Ascending aorta (tissue), 2 donors: ENCODE measurements around the gene RDH16. TPM values are rescaled to one million over a fixed set of nuclear protein-coding genes. Genes with fewer than 3 reads are reported as not detected.

Experiments used
- DNase-seq, 2 donors: peaks; one replicate each; pipeline ENCODE4 v3.0.0-alpha.2; 2019; ENCODE audit warnings: low spot score in 2 of 2
- H3K27ac ChIP-seq, 2 donors: fragments of 200-600 bp; sonication (generic); one replicate each; pipeline ENCODE4 v1.5.1; 2016 to 2017; ENCODE audit warnings: mild to moderate bottlenecking in 1 of 2
- H3K27me3 ChIP-seq: fragments of 200-600 bp; sonication (generic); one replicate; pipeline ENCODE4 v1.5.1; 2017
- H3K36me3 ChIP-seq, 2 donors: fragments of 200-600 bp; sonication (generic); one replicate each; pipeline ENCODE4 v1.5.1; 2016
- H3K4me1 ChIP-seq, 2 donors: fragments of 200-600 bp; sonication (generic); one replicate each; pipeline ENCODE4 v1.5.1; 2016 to 2017; ENCODE audit warnings: mild to moderate bottlenecking in 1 of 2
- H3K4me3 ChIP-seq, 2 donors: fragments of 200-600 bp; sonication (generic); one replicate each; pipeline ENCODE4 v1.5.1; 2016 to 2017; ENCODE audit warnings: mild to moderate bottlenecking in 1 of 2
- H3K9me3 ChIP-seq, 2 donors: fragments of 200-600 bp; sonication (generic); one replicate each; pipeline ENCODE4 v1.5.1; 2016
- intact Hi-C: fragments of 100-400 bp; cut with DNase I; formaldehyde crosslinking; loops from one replicate; pipeline ENCODE4 v1.15.1; 2023
- total RNA-seq: library from RNA; depleted of rRNA; stranded (reverse); fragments of >200 nt; gene quantifications from one replicate; pipeline ENCODE4 v1.1.0, GENCODE V29; 2016
- TF ChIP-seq, protein P1 (sequence below), 3 experiments: fragments of 200-600 bp in 2 of 3; fragments of 450-650 bp in 1 of 3; sonication (generic) in 2 of 3; IDR thresholded peaks; one replicate each; pipeline ENCODE4 v1.5.1; 2016 to 2019; ENCODE audit warnings: antibody characterized with exemption in 3 of 3, mild to moderate bottlenecking in 1 of 3, moderate library complexity in 1 of 3

The RDH16 gene
- total RNA-seq, 1 donor from 2014 or later = 5.6 TPM

DNA sequence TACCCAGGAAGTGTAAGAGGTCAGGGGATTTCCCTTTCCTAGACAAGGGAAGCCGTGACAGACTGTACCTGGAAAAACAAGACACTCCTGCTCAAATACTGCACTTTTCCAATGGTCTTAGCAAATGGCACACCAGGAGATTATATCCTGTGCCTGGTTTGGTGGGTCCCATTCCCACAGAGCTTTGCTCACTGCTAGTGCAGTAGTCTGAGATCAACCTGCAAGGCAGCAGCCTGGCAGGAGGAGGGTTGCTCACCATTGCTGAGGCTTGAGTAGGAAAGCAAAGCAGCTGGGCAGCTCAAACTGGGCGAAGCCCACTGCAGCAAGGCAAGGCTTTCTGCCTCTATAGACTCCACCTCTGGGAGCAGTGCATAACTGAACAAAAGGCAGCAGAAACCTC, 1.0 kb upstream of the RDH16 start:
- no peaks in the 10 kb centered on the region for H3K36me3 ChIP-seq
- H3K9me3 ChIP-seq = peaks cover 0 to 7% of the 10 kb centered on the region in 2 donors
- TF ChIP-seq, protein P1, sequence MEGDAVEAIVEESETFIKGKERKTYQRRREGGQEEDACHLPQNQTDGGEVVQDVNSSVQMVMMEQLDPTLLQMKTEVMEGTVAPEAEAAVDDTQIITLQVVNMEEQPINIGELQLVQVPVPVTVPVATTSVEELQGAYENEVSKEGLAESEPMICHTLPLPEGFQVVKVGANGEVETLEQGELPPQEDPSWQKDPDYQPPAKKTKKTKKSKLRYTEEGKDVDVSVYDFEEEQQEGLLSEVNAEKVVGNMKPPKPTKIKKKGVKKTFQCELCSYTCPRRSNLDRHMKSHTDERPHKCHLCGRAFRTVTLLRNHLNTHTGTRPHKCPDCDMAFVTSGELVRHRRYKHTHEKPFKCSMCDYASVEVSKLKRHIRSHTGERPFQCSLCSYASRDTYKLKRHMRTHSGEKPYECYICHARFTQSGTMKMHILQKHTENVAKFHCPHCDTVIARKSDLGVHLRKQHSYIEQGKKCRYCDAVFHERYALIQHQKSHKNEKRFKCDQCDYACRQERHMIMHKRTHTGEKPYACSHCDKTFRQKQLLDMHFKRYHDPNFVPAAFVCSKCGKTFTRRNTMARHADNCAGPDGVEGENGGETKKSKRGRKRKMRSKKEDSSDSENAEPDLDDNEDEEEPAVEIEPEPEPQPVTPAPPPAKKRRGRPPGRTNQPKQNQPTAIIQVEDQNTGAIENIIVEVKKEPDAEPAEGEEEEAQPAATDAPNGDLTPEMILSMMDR (IDR thresholded peaks at IDR 0.05) = no peak
- intact Hi-C loops = no loop called here
- H3K27me3 ChIP-seq = no peaks in the 10 kb centered on the region
- no peak overlapping the region for H3K4me3 ChIP-seq
- no peak overlapping the region for H3K27ac ChIP-seq
- no peak for DNase-seq
- H3K4me1 ChIP-seq = no peaks in the 10 kb centered on the region

DNA sequence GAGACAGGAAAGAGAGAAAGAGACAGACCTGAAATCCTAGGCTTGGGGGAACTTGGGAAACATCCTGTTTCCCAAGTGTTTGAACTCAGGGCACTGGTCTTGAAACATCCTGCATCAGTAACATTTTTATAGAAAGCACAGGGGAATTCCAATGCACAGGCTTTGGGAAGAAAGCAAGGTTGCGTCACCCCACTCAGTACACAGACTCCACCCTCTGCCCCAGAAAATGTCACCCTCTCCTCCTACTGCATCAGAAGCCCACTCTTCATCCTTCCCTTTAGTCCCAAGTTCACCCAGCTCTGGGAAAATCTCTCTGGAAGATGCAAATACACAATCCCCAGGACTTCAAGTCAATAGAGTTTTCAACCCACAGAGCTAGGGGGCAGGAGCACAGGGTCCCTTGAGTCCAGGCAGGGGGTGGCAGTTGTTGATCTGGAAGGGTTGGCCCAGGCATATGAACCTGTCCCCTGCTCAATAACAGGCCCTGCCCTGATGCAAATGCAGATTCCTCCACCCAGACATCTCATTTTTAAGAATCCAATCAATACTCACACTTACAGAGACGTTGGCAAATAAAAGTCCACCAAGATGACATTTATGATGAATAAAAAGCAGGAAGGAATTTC, 1.7 kb downstream of the RDH16 start:
- Histone ChIP-seq H3K4me3 (no peak overlapping the region), H3K9me3 (peaks cover 0 to 7% of the 10 kb centered on the region in 2 donors), H3K36me3 (no peaks in the 10 kb centered on the region), H3K27me3 (no peaks in the 10 kb centered on the region), H3K27ac (no peak overlapping the region), H3K4me1 (no peaks in the 10 kb centered on the region)
- DNase-seq = no peak
- intact Hi-C loops = no loop called here
- TF ChIP-seq, protein P1 (IDR thresholded peaks at IDR 0.05) = no peak

DNA sequence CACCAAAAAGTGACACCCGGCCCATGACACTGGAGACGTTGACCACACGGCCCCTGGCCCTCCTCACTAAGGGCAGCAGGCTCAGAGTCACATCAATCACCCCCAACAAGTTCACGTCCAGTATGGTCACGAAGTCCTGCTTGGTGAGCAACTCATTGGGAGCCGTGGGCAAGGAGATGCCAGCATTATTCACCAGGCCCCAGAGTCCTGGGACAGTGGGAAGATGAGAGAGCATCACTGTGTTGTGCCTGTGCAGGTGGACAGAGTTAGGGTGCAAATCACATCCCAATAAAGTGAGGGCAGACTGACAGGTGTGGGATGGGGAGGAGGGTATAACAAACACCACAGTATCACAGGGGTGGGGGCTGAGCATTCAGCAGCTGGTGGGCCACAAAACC, 2.5 kb downstream of the RDH16 start:
- Histone ChIP-seq H3K27ac (no peak overlapping the region), H3K36me3 (no peaks in the 10 kb centered on the region), H3K4me1 (no peaks in the 10 kb centered on the region), H3K9me3 (peaks cover 0 to 7% of the 10 kb centered on the region in 2 donors), H3K4me3 (no peak overlapping the region), H3K27me3 (no peaks in the 10 kb centered on the region)
- TF ChIP-seq, protein P1 (IDR thresholded peaks at IDR 0.05) = no peak
- intact Hi-C loops = no loop called here
- DNase-seq = no peak

DNA sequence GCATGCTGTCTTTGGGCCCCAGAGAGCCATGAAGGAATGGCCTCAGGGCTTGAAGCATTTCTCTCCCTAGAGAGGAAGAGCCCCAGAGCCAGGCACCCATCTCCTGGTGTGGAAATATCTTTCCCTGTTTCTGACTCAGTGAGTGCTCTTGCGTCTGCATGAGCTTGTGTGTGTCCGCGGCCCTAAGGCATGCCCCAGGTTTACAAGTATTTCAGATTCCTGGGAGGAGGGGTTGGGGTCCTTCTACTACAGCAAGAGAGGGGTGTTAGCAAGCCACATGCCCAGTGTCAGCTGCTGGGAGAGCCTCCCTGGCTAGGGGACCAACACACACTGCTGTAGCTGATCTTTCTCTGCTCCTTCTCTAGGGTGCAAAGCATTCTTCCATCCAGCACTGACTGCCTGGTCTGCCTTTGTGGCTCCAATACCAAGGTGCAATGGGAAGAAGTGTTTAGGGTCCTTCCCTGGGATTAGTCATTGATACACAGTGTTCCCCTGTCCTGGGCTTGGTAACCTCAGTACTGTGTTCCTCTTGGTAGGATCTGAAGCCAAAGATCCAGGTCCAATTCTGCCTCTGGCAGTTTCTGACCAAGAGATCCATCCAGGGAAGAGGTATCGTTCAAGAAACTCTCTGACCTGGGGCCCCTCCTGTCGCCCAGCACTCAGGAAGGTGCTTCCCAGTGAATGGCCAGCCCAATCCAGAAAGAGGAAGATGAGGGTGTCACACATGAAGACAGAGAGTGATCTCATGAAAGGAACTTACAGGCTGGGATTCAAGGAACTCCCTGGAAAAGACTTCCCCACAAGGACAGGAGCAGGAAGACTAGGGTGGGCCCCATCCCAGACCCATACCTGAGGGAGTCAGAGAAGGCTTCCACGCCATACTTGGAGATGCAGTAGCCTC, 3.1 kb downstream of the RDH16 start:
- no peaks in the 10 kb centered on the region for H3K27me3 ChIP-seq
- intact Hi-C loops = no loop called here
- H3K9me3 ChIP-seq = peaks cover 0 to 4% of the 10 kb centered on the region in 2 donors
- no peaks in the 10 kb centered on the region for H3K4me1 ChIP-seq
- no peak overlapping the region for H3K4me3 ChIP-seq
- no peak for DNase-seq
- H3K27ac ChIP-seq = no peak overlapping the region
- H3K36me3 ChIP-seq = no peaks in the 10 kb centered on the region
- TF ChIP-seq, protein P1 (IDR thresholded peaks at IDR 0.05) = no peak

DNA sequence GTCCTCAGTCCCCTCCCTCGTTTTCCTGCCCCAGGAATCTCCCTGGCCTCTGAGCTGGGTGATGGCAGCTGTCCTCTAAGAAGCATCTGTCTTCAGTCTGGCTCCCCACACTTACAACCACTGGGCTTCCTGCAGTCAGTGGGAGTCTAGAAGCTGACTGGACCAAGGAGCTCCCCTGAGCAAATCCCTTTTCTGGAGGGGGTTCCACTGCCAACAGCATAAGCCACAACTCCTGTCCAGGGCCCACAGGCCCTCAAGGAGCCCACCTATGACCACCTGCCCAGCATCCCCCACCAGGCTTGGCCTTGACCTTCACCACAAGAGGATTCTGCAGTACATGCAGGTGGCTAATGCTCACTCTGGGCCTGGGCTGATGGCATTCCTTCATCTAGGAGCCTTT, 4.1 kb downstream of the RDH16 start:
- H3K36me3 ChIP-seq = no peaks in the 10 kb centered on the region
- H3K4me3 ChIP-seq = no peak overlapping the region
- TF ChIP-seq, protein P1 (IDR thresholded peaks at IDR 0.05) = no peak
- H3K9me3 ChIP-seq = peaks cover 0 to under 1% of the 10 kb centered on the region in 2 donors
- no peaks in the 10 kb centered on the region for H3K4me1 ChIP-seq
- no peak for DNase-seq
- intact Hi-C loops = no loop called here
- H3K27me3 ChIP-seq = no peaks in the 10 kb centered on the region
- H3K27ac ChIP-seq = no peak overlapping the region
